Hippocampal formation (tissue), 2 donors: Measurements from ENCODE around the gene METTL16.

ENCODE experiments used
- DNase-seq, 2 donors: peaks; one replicate each; lab custom pipeline; 2025; lab: John Stamatoyannopoulos, UW

Gene METTL16

GRCh38 chr17:2415081-2415480, 96.6 kb downstream of the METTL16 start:
- no peak for DNase-seq

- no peak for DNase-seq
Observed at GRCh38 chr17:2414446-2415064, 97.1 kb downstream of the METTL16 start.

DNA sequence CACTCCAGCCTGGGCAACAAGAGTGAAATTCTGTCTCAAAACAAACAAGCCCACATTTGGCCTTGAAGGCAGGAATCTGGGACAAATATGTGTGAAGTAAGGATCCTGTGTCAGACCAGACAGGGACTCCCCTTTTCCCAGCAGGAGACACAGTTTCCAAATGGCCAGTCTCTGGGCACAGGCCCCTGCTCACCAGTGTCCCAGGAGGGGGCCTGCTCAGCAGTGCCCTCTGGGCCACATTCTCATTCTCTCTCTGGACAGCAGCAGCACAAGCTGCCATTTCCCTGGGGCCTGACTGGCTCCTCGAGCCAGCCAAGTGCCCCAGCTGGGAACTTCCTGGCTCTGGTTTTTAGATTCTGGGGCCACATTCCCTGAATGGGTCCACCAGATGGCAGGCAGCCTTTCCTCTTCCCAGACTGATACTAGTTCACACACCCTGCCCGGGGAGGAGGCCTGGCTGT, 99.1 kb downstream of the METTL16 start:
- DNase-seq, result peak; percentile 37 to 42

DNA sequence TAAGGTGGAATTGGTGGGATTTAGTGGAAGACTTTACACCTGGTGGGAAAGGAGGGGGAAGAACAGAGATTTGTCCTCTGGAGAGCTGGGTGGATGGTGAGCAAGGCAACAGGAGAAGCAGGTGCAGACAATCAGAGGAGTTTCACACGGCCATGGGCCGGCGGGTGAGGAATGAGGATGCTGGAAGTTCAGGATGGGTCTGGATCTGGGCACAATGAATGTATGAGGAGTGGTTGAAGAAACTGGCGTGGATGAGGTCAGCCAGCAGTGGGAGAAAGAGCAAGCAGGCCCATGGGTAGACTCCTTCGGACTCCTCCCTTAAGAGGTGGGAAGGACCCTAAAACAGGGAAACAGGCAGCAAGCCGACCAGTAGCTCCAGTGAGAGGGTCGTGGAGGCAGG, 100.7 kb downstream of the METTL16 start:
- no peak for DNase-seq

DNA sequence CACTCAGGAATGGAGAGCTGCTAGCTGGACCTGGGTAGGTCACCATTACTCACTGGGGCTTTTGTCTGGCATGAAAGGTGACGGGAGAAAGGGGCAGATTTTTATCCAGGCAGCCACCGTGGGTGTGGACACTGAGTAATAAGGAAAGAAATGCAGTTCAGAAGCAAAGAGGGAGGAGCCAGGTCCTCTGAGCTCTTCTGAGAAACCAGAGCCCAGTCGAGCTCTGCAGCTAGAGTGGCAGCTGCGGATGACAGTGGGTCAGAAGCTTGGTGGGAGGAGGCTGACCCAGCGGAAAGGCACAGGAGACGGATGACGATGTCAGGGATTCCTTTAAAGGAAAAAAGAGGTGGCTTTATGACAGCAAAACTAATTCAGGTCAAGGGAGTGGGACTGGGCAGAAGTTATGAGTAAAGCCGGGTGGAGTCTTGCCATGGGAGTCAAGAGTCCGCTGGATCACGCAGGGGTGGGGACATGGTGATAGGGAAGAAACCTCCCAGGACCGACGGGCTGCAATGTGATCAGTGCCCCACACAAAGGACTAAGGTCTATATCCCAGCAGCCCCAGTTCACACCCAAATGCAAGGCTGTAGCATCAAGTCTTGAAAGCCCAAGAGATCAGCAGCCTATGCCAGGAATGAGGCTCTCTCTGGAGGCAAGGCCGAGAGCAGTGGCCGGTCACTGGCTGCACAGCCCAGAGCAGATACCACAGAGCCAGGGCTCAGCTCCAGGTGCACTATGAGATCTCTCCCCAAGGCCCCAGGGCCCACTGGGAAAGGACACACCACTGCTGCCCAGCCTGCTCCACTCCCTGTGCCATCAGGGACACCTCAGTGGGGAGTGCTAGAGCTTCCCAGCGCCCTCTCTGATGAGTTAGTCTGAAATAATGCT, 104.5 kb downstream of the METTL16 start:
- no peak for DNase-seq

DNA sequence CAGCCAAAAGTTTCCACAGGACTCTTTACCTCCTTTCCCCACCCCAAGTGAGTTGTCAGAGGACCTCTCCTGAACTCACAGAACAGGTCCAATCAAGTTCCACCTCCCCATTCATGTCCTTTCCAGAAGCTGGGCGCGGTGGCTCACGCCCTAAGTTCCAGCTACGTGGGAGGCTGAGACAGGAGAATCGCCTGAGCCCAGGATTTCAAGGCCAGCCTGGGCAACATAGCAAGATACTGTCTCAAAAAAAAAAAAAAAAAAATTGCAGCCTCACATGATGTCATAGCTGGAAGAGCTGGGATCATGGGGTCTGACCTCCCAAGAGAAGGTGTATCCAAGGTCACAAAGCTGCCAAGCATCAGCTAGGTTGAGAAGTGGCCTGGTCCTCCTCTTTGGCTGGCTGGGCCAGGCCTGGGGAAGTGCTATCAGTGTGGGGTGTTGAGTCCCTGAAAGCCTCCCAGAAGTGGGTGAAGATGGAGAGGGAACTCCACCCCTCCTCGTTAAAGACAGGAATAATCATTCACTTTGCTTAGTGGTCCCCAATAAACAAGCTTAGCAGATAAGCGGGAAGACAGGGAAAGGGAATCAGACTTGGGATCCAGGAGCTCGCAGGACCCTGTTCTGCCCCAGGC, 105.3 kb downstream of the METTL16 start:
- no peak for DNase-seq

DNA sequence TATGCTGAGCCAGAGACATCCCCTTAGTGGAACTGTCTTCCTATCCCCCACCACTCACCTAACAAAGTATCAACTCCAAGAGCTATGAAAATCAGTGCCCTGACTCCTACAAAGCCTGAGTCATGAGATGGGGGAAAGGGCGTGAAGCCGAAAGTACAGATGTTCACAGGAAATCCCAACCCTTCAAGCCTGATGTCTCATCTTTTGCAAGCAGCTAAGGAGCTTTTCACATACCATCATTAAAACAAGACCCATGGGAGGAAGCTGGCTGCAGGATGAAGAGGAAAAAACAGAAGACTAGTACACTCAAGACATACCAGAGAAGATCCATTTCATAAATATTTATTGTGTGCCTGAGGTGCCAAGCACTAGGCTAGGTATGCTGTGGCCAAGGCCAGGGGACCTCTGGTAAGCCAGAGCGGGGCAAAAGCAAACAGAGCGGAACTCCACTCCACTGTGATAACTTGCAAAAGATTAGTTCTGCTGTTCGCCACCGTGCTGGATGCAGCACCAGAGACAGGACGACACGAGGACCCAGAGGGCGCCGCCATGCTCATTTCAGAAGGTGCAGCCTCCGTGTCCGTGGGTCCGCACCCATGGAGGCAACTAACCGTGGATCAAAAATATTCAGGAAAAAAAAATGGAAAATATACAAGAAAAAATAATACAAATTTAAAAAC, 106.3 kb downstream of the METTL16 start:
- DNase-seq, result no peak

DNA sequence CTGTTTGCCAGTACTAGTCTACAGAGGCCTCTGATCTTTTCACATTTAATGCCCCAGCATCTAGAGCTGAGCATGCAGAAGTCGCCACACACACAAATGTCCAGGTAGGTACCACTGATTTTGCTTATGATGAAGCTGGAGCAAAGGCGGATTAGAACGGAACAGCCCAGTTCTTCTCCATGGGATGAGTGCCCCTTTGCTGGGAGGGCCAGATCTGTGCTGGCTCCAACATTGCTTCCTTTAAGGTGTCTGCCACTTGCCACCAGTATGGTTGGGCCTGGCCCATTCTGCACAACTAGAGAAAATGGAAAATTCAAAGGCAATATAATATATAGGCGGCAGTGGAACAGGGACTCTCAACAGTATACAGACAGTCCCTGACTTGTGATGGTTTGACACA, 108.6 kb downstream of the METTL16 start:
- no peak for DNase-seq

- no peak for DNase-seq
Observed at GRCh38 chr17:2402544-2402943, 109.1 kb downstream of the METTL16 start.

GRCh38 chr17:2401426-2402221, 110.1 kb downstream of the METTL16 start:
- DNase-seq, result peak; percentile 97 to 99

DNA sequence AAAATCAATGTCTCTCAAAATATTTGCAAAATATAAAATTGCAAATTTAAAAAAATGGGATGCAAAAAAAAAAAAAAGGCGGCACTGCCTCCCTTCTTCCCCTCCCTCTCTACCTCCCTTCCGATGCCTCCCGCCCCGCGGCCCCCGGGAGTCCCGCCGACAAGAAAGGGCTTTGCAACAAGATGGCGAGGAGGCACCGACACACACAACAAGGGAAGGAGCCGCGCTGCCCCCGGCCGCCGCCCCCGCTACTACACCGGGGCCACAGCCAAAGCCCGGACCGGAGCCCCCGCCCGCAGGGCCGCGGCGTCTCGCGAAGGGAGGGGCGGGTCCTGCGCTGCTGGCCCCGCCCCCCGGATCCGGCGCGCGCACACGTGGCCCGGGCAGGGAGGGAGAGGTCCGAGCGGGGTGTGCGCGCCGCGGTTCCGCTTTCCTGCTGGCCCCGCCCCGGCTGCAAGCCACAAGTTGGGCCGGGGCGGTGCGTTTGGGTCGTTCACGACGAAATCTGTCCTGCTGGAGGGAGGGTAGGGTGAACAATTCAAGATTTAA, 110.7 kb downstream of the METTL16 start, which contains the start of gene MNT:
Gene MNT (minus strand): TSS at position 184 of the 549 bp plus-strand sequence. CDS start 348 bp downstream, outside the sequence.
- DNase-seq, result peak; percentile 91 to 95

DNA sequence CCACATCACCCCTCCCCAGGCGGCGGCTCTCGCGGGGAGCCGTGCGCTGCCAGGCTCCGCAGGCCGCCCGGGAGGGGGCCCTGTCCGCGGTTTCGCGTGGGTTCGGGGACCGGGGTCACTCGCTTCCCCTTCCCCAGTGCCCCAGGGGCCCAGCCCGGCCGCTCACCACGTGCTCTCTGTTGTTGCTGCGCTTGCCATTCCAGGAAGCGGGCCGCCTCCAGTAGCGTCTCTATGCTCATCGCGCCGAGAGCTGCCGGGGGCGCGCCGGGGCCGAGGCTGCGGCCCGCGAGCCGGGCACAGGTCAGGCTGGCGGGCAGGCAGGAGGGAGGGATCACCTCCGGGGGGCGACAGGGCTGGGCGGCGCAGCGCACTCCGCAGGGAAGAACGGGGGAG, 111.2 kb downstream of the METTL16 start:
- DNase-seq, result no peak

DNA sequence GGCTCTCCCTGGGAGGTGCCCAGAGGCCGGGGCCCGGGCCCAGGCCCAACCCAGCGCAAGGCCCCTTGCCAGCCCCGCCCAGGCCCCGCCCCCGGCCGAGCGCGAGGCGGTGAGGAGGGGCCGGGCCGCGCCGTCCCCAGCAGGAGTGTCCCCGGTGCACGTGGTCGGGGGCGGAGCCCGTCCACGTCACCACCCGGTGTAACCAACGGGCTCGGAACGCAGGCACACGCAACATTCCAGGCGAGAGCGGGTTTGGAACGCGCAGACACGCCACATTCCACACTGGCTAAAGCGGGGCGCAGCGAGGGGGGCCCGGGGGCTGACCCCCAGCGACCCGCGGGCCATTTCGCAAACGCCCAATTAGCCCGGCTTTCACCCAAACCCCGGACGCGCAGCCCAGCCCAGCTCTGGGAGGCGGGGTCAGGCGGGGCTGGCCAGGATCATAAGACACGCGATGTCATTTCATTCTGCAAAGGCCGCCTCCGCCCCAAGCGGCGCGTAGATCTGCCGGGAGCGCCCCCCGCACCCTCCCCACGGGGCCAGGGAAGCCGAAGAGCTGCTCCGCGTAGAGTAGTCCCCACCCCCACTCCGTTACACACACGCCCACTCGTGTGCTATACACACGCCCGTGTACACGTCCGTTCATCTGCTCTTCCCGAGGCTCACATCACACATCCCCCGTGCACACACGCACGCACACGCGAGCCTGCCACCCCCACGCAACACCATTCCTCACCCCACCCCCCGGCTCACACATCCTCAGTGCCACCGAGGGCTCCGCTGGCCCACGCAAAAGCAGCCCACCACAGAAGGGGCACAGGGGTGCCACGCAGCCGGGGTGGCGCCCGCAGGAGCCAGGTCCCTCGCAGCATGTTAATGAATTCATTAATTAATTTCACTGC, 111.9 kb downstream of the METTL16 start:
- DNase-seq, result peak; percentile 92 to 94

DNA sequence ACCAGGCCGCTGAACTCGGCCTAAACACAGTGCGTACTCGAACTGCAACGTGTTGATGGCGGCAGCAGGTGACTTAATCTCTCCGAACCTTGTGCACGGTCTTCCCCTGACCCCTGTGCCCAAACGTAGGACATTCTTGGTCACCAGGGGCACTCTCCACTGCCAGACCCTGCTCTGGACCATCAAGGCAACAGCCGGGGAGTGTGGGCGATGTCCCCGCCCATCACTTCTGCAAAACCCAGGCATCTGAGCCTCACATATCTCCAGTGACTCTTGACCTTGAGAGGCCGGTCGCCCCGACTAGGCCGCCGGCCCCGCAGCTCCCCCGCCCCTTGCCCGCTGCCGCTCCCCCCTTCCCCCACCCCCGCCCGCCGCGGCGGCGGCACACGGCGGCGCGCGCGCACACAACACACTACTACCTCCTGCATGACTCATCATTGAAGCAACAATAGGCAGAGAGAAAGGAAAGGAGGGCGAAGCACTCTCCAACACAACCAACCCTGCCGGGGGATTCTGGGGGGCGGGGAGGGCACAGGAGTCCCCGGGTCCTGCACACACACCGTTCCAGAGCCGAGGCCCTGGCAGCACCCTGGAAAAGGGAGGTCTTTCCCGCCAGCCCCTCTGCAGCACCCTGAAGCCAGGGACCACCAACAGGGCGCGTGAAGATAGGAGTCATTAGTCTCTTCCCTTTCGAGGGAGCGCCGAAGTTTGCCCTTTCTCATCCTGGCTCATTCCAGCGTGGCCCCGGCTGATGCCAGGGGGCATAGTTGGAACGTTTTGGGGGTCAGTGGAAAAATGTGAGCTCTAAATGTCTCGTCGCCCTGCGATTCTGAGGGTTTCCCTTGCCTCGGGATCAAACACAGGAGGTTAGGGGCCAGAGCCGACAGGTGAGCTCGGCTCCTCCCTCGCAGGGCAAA, 112.8 kb downstream of the METTL16 start:
- DNase-seq, result peak in 1 of 2 donors; percentile 35

GRCh38 chr17:2398182-2398581, 113.5 kb downstream of the METTL16 start:
- no peak for DNase-seq

DNA sequence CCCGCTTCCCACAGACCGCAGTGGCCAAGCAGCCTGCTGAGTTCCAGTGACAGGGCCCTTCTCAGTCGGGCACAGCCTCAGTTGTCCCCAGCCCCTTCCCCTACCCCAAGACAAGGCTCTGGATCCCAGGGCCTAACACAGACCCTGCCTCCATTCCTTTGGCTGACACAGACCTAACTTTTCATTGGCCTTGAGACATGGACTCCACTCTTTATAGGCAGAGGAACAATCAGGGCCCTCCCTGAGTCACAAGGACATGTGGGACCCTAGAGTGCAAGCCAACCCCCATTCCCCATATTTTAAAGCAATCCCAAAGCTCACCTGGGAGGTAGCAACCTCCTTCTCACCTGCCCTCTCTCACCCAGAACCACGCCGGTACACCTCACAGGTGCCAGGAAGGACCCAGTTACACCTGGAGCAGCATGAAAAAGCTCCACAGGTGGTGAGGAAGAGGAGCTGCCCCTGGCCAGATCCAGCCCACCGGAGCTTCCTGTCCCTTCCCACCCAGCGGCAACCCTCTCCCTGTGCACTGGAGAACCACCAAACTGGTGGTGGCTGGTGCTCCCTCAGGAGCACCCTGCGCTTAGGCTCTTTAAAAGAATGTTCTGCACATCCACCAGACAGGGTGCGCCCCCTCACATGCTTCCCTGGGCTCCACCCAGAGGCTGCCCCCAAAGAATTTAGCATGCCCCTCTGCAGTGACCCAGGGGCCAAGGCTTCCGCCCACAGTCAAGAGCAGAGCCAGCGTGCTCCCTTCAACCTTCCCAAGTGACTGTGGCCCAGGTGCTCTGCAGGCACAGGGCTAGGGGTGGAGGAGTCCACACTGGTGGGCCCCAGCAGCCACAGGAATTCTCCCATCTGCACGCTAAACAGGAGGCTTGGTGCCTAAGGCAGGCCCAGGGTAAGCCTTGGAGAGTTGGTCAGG, 114.2 kb downstream of the METTL16 start:
- DNase-seq, result no peak

- peak in 1 of 2 donors; percentile 71 for DNase-seq
Observed at GRCh38 chr17:2396568-2397246, 115.0 kb downstream of the METTL16 start.
